ENCODE measurements around the gene HUS1B. TPM values are rescaled to one million over a fixed set of nuclear protein-coding genes. Genes with fewer than 3 reads are reported as not detected.
A peak's percentile ranks its signal among the peaks of the same experiment; 100 is the strongest.

HUS1B gene
- total RNA-seq, 1 experiment from 2014 or later: 0.79 TPM

GRCh38 chr6:624979-625378, 31.9 kb downstream of the HUS1B start:
- Mint-ChIP-seq H3K4me3 (ENCODE audit: unreplicated experiment) (no peak overlapping the region), H3K9me3 (ENCODE audit: unreplicated experiment) (no peaks in the 10 kb centered on the region), H3K27me3 (ENCODE audit: insufficient read depth, unreplicated experiment) (no peaks in the 10 kb centered on the region), H3K36me3 (ENCODE audit: insufficient read depth, unreplicated experiment) (peaks cover 6% of the 10 kb centered on the region), H3K27ac (ENCODE audit: unreplicated experiment) (no peak overlapping the region), H3K4me1 (ENCODE audit: low read depth, unreplicated experiment) (peaks cover 6% of the 10 kb centered on the region)
- DNase-seq: peak in 1 of 2 experiments; percentile 8
- Histone ChIP-seq H3K4me3 (ENCODE audit: low read depth, low read length) (no peak overlapping the region), H3K4me1 (0 out of 2 replicates have a peak, but pooled peaks cover 8% of the 10 kb centered on the region), H3K36me3 (ENCODE audit: control insufficient read depth, insufficient read depth, low read length) (no peaks in the 10 kb centered on the region), H3K27me3 (replicated peaks; ENCODE audit: control insufficient read depth, insufficient read depth, low read length) (no peaks in the 10 kb centered on the region), H3K9me3 (no peaks in the 10 kb centered on the region)
- ChIA-PET POLR2A (no interaction called here), CTCF (interaction anchor here (0.8 to 1.0 kb wide), 2 partner anchors 77 to 97 kb away, joined by 4 read pairs; no protein-coding TSS in a partner anchor)
- TF ChIP-seq CTCF (IDR thresholded peaks at IDR 0.05; ENCODE audit: insufficient read depth in 1 of 2, low read depth in 1 of 2, low read length in 1 of 2, severe bottlenecking in 1 of 2, unreplicated experiment in 1 of 2): no peak
- no TSS peak for BruUV-seq (replicated peaks)
- intact Hi-C loops (cut with micrococcal nuclease; ENCODE audit: unreplicated experiment): no loop called here

- no peak overlapping the region for H3K4me3 Mint-ChIP-seq (ENCODE audit: unreplicated experiment)
- Histone ChIP-seq H3K36me3 (ENCODE audit: control insufficient read depth, insufficient read depth, low read length) (no peaks in the 10 kb centered on the region), H3K4me1 (0 out of 2 replicates have a peak, but pooled peaks cover 7% of the 10 kb centered on the region), H3K4me3 (ENCODE audit: low read depth, low read length) (no peak overlapping the region), H3K27me3 (replicated peaks; ENCODE audit: control insufficient read depth, insufficient read depth, low read length) (no peaks in the 10 kb centered on the region), H3K9me3 (no peaks in the 10 kb centered on the region)
- H3K36me3 Mint-ChIP-seq (ENCODE audit: insufficient read depth, unreplicated experiment): peaks cover 6% of the 10 kb centered on the region
- H3K27ac Mint-ChIP-seq (ENCODE audit: unreplicated experiment): no peak overlapping the region
- POLR2A ChIA-PET: no interaction called here
- no peak for DNase-seq
- BruUV-seq (replicated peaks): no TSS peak
- intact Hi-C loops (cut with micrococcal nuclease; ENCODE audit: unreplicated experiment): no loop called here
- CTCF ChIA-PET: no interaction called here
- TF ChIP-seq CTCF (IDR thresholded peaks at IDR 0.05; ENCODE audit: insufficient read depth in 1 of 2, low read depth in 1 of 2, low read length in 1 of 2, severe bottlenecking in 1 of 2, unreplicated experiment in 1 of 2): no peak
- no peaks in the 10 kb centered on the region for H3K27me3 Mint-ChIP-seq (ENCODE audit: insufficient read depth, unreplicated experiment)
- H3K9me3 Mint-ChIP-seq (ENCODE audit: unreplicated experiment): no peaks in the 10 kb centered on the region
- H3K4me1 Mint-ChIP-seq (ENCODE audit: low read depth, unreplicated experiment): peaks cover 6% of the 10 kb centered on the region
Observed at GRCh38 chr6:622462-622861, 34.4 kb downstream of the HUS1B start.

- Histone ChIP-seq H3K36me3 (ENCODE audit: control insufficient read depth, insufficient read depth, low read length) (no peaks in the 10 kb centered on the region), H3K4me1 (0 out of 2 replicates have a peak, but pooled peaks cover 1% of the 10 kb centered on the region), H3K27me3 (replicated peaks; ENCODE audit: control insufficient read depth, insufficient read depth, low read length) (no peaks in the 10 kb centered on the region), H3K4me3 (ENCODE audit: low read depth, low read length) (no peak overlapping the region), H3K9me3 (no peaks in the 10 kb centered on the region)
- no peak for DNase-seq
- POLR2A ChIA-PET: no interaction called here
- peaks cover 6% of the 10 kb centered on the region for H3K4me1 Mint-ChIP-seq (ENCODE audit: low read depth, unreplicated experiment)
- H3K4me3 Mint-ChIP-seq (ENCODE audit: unreplicated experiment): no peak overlapping the region
- TF ChIP-seq CTCF (IDR thresholded peaks at IDR 0.05; ENCODE audit: insufficient read depth in 1 of 2, low read depth in 1 of 2, low read length in 1 of 2, severe bottlenecking in 1 of 2, unreplicated experiment in 1 of 2): no peak
- no peaks in the 10 kb centered on the region for H3K9me3 Mint-ChIP-seq (ENCODE audit: unreplicated experiment)
- no peak overlapping the region for H3K27ac Mint-ChIP-seq (ENCODE audit: unreplicated experiment)
- H3K27me3 Mint-ChIP-seq (ENCODE audit: insufficient read depth, unreplicated experiment): no peaks in the 10 kb centered on the region
- CTCF ChIA-PET: no interaction called here
- BruUV-seq (replicated peaks): no TSS peak
- intact Hi-C loops (cut with micrococcal nuclease; ENCODE audit: unreplicated experiment): no loop called here
- H3K36me3 Mint-ChIP-seq (ENCODE audit: insufficient read depth, unreplicated experiment): peaks cover 6% of the 10 kb centered on the region
Observed at GRCh38 chr6:621931-622330, 35.0 kb downstream of the HUS1B start.

Measured in Caco-2 (cell line).